Astrocyte (in vitro differentiated cells and primary cell): ENCODE data around the gene TRIM44. TPM values are rescaled to one million over a fixed set of nuclear protein-coding genes. Genes with fewer than 3 reads are reported as not detected.
"Not testable (repeated sequence)": the region's sequence is repeated elsewhere in the genome, so short reads cannot be mapped to it uniquely, and the experiment has no call there.

ENCODE experiments used
- DNase-seq: peaks from one replicate; pipeline ENCODE4 v3.0.0-alpha.2; 2010; ENCODE audit warnings: low read depth
- FAIRE-seq: peaks from 2 replicates; lab custom pipeline; 2011; peaks lifted over from hg19 to GRCh38; lab: Jason Lieb, UNC
- H2AFZ ChIP-seq: 2 replicates; pipeline ENCODE4 v1.6.0; 2012; ENCODE audit warnings: low read depth, low read length, inconsistent platforms
- H3K27ac ChIP-seq: 2 replicates; pipeline ENCODE4 v1.5.1; 2011; ENCODE audit warnings: low read depth, low read length, inconsistent platforms
- H3K27me3 ChIP-seq: 2 replicates; pipeline ENCODE4 v1.6.0; 2011; ENCODE audit warnings: low read length, inconsistent platforms; ENCODE audit not compliant: insufficient read depth
- H3K36me3 ChIP-seq: 2 replicates; pipeline ENCODE4 v1.5.1; 2011; ENCODE audit warnings: low read length, inconsistent platforms; ENCODE audit not compliant: insufficient read depth
- H3K4me1 ChIP-seq: 2 replicates; pipeline ENCODE4 v1.5.1; 2011; ENCODE audit warnings: low read length, inconsistent platforms; ENCODE audit not compliant: insufficient read depth
- H3K4me2 ChIP-seq: 2 replicates; pipeline ENCODE4 v1.6.0; 2012; ENCODE audit warnings: low read length, inconsistent platforms
- H3K4me3 ChIP-seq: 2 replicates; pipeline ENCODE4 v1.5.1; 2011; ENCODE audit warnings: low read depth, mild to moderate bottlenecking, low read length, inconsistent platforms; ENCODE audit not compliant: insufficient read depth
- H3K79me2 ChIP-seq: 2 replicates; pipeline ENCODE4 v1.6.0; 2012; ENCODE audit warnings: mild to moderate bottlenecking, low read length, inconsistent platforms; ENCODE audit not compliant: insufficient read depth
- H3K9ac ChIP-seq: 2 replicates; pipeline ENCODE4 v1.6.0; 2012; ENCODE audit warnings: mild to moderate bottlenecking, low read length, inconsistent platforms
- H3K9me3 ChIP-seq: 2 replicates; pipeline ENCODE4 v1.5.1; 2012; ENCODE audit warnings: low read depth, mild to moderate bottlenecking, low read length, inconsistent platforms; ENCODE audit not compliant: insufficient read depth
- H4K20me1 ChIP-seq: 2 replicates; pipeline ENCODE4 v1.6.0; 2012; ENCODE audit warnings: low read length, inconsistent platforms; ENCODE audit not compliant: insufficient read depth
- H3K27ac Mint-ChIP-seq: one replicate; pipeline ENCODE4 v1.8.0; 2021; ENCODE audit warnings: mild to moderate bottlenecking, mixed read lengths; ENCODE audit not compliant: unreplicated experiment
- H3K27me3 Mint-ChIP-seq: one replicate; pipeline ENCODE4 v1.8.0; 2021; ENCODE audit warnings: low read depth, mixed read lengths; ENCODE audit not compliant: unreplicated experiment
- H3K36me3 Mint-ChIP-seq: one replicate; pipeline ENCODE4 v1.8.0; 2021; ENCODE audit warnings: low read depth, mixed read lengths; ENCODE audit not compliant: unreplicated experiment
- H3K4me1 Mint-ChIP-seq: one replicate; pipeline ENCODE4 v1.8.0; 2021; ENCODE audit warnings: low read depth, mixed read lengths; ENCODE audit not compliant: unreplicated experiment
- H3K4me3 Mint-ChIP-seq: one replicate; pipeline ENCODE4 v1.8.0; 2021; ENCODE audit warnings: mild to moderate bottlenecking, moderate library complexity, mixed read lengths; ENCODE audit not compliant: unreplicated experiment
- H3K9me3 Mint-ChIP-seq: one replicate; pipeline ENCODE4 v1.8.0; 2021; ENCODE audit warnings: mild to moderate bottlenecking, mixed read lengths; ENCODE audit not compliant: unreplicated experiment
- EZH2 ChIP-seq: IDR thresholded peaks from 2 replicates; pipeline ENCODE4 v1.6.1; 2012; ENCODE audit warnings: mild to moderate bottlenecking, low read length, inconsistent platforms; ENCODE audit not compliant: insufficient read depth
- total RNA-seq: library from RNA; stranded (reverse); gene quantifications from 2 replicates; pipeline ENCODE4 v1.2.1, GENCODE V29; 2021
- TF ChIP-seq, protein P1 (sequence below): IDR thresholded peaks from 2 replicates; pipeline ENCODE4 v1.5.1; 2011; ENCODE audit warnings: low read depth, mild to moderate bottlenecking, inconsistent platforms, low read length, moderate library complexity; ENCODE audit not compliant: insufficient read depth

The TRIM44 gene
- total RNA-seq, 1 donor from 2014 or later, result 61.0 TPM

DNA sequence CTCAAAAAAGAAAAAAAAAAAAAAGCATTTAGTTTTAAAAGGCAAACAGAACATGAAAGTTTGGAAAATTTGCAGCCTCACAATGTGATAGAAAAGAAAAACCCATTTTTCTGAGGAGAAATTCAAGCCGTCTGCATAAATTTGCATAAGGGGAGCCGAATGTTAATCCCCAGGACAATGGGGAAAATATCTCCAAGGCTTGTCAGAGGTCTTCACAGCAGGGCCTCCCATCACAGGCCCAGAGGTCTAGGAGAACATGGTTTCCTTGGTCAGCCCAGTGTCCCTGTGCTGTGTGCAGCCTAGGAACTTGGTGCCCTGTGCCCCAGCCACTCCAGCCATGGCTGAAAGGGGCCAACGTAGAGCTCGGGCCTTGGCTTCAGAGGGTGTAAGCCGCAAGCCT, 109.1 kb downstream of the TRIM44 start:
- Histone ChIP-seq H3K4me3 (no peak overlapping the region), H3K27ac (no peak overlapping the region), H3K9me3 (no peaks in the 10 kb centered on the region), H3K4me2 (no peak overlapping the region), H3K27me3 (no peaks in the 10 kb centered on the region), H4K20me1 (peaks cover 46% of the 10 kb centered on the region), H3K9ac (no peak overlapping the region), H3K79me2 (peaks cover 37% of the 10 kb centered on the region), H3K36me3 (no peaks in the 10 kb centered on the region), H3K4me1 (peaks cover 5% of the 10 kb centered on the region), H2AFZ (no peak overlapping the region)
- DNase-seq (no peak), FAIRE-seq (no peak)
- Mint-ChIP-seq H3K27me3 (no peaks in the 10 kb centered on the region), H3K9me3 (peaks cover 7% of the 10 kb centered on the region), H3K36me3 (peaks cover 13% of the 10 kb centered on the region), H3K27ac (no peak overlapping the region), H3K4me1 (peaks cover 13% of the 10 kb centered on the region), H3K4me3 (no peak overlapping the region)
- no peak for TF ChIP-seq EZH2
- TF ChIP-seq, protein P1, sequence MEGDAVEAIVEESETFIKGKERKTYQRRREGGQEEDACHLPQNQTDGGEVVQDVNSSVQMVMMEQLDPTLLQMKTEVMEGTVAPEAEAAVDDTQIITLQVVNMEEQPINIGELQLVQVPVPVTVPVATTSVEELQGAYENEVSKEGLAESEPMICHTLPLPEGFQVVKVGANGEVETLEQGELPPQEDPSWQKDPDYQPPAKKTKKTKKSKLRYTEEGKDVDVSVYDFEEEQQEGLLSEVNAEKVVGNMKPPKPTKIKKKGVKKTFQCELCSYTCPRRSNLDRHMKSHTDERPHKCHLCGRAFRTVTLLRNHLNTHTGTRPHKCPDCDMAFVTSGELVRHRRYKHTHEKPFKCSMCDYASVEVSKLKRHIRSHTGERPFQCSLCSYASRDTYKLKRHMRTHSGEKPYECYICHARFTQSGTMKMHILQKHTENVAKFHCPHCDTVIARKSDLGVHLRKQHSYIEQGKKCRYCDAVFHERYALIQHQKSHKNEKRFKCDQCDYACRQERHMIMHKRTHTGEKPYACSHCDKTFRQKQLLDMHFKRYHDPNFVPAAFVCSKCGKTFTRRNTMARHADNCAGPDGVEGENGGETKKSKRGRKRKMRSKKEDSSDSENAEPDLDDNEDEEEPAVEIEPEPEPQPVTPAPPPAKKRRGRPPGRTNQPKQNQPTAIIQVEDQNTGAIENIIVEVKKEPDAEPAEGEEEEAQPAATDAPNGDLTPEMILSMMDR, result no peak

DNA sequence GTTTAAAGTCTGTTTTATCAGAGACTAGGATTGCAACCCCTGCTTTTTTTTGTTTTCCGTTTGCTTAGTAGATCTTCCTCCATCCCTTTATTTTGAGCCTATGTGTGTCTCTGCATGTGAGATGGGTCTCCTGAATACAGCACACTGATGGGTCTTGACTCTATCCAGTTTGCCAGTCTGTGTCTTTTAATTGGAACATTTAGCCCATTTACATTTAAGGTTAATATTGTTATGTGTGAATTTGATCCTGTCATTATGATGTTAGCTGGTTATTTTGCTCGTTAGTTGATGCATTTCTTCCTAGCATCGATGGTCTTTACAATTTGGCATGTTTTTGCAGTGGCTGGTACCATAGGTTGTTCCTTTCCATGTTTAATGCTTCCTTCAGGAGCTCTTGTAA, 114.7 kb downstream of the TRIM44 start:
- not testable (repeated sequence) for H2AFZ ChIP-seq, H3K9me3 Mint-ChIP-seq, FAIRE-seq, H3K27me3 ChIP-seq, H3K9ac ChIP-seq, H3K36me3 ChIP-seq, DNase-seq, H3K27ac ChIP-seq, H3K9me3 ChIP-seq, H3K36me3 Mint-ChIP-seq, H3K4me3 Mint-ChIP-seq, H3K4me2 ChIP-seq, H3K4me3 ChIP-seq, H3K27ac Mint-ChIP-seq, H3K27me3 Mint-ChIP-seq, H3K4me1 ChIP-seq
- H3K4me1 Mint-ChIP-seq, result peaks cover 21% of the 10 kb centered on the region
- Histone ChIP-seq H4K20me1 (peaks cover 34% of the 10 kb centered on the region), H3K79me2 (peaks cover 34% of the 10 kb centered on the region)

DNA sequence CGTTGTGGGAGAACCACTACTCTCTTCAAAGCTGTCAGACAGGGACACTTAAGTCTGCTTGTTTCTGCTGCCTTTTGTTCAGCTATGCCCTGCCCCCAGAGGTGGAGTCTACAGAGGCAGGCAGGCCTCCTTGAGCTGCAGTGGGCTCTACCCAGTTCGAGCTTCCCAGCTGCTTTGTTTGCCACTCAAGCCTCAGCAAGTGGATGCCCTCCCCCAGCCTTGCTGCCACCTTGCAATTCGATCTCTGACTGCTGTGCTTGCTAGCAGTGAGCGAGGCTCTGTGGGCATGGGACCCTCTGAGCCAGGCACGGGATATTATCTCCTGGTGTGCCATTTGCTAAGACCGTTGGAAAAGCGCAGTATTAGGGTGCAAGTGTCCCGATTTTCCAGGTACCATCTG, 116.4 kb downstream of the TRIM44 start:
- not testable (repeated sequence) for H3K9me3 ChIP-seq, H3K9ac ChIP-seq, H2AFZ ChIP-seq, FAIRE-seq, H3K4me2 ChIP-seq, H3K9me3 Mint-ChIP-seq, H3K4me3 Mint-ChIP-seq, H3K27me3 Mint-ChIP-seq, H3K27ac ChIP-seq, H3K36me3 ChIP-seq, H3K27ac Mint-ChIP-seq, DNase-seq, H3K36me3 Mint-ChIP-seq, H3K27me3 ChIP-seq, H3K4me1 ChIP-seq, H3K4me3 ChIP-seq
- Histone ChIP-seq H3K79me2 (peaks cover 32% of the 10 kb centered on the region), H4K20me1 (peaks cover 42% of the 10 kb centered on the region)
- peaks cover 23% of the 10 kb centered on the region for H3K4me1 Mint-ChIP-seq

- FAIRE-seq, result no peak
- peaks cover 3% of the 10 kb centered on the region for H3K9me3 ChIP-seq
- peaks cover 23% of the 10 kb centered on the region for H3K4me1 Mint-ChIP-seq
- no peak for TF ChIP-seq EZH2
- TF ChIP-seq, protein P1, result no peak
- H3K4me3 Mint-ChIP-seq, result no peak overlapping the region
- H3K4me1 ChIP-seq, result no peaks in the 10 kb centered on the region
- H3K27me3 Mint-ChIP-seq, result no peaks in the 10 kb centered on the region
- H3K36me3 Mint-ChIP-seq, result peaks cover 6% of the 10 kb centered on the region
- H2AFZ ChIP-seq, result no peak overlapping the region
- no peak for DNase-seq
- H3K27me3 ChIP-seq, result no peaks in the 10 kb centered on the region
- peaks cover 32% of the 10 kb centered on the region for H3K79me2 ChIP-seq
- peaks cover 10% of the 10 kb centered on the region for H3K9me3 Mint-ChIP-seq
- no peak overlapping the region for H3K27ac ChIP-seq
- no peaks in the 10 kb centered on the region for H3K36me3 ChIP-seq
- peaks cover 44% of the 10 kb centered on the region for H4K20me1 ChIP-seq
- H3K27ac Mint-ChIP-seq, result no peak overlapping the region
- H3K4me2 ChIP-seq, result no peak overlapping the region
- no peak overlapping the region for H3K9ac ChIP-seq
- H3K4me3 ChIP-seq, result no peak overlapping the region
Observed at GRCh38 chr11:35779409-35779808, 116.8 kb downstream of the TRIM44 start.
